NCI-H526 (cell line): ENCODE data around the gene CAPZB.

Source experiments
- DNase-seq, 2 experiments: peaks; one replicate each; lab custom pipeline; 2025; lab: John Stamatoyannopoulos, UW

Gene CAPZB

DNA sequence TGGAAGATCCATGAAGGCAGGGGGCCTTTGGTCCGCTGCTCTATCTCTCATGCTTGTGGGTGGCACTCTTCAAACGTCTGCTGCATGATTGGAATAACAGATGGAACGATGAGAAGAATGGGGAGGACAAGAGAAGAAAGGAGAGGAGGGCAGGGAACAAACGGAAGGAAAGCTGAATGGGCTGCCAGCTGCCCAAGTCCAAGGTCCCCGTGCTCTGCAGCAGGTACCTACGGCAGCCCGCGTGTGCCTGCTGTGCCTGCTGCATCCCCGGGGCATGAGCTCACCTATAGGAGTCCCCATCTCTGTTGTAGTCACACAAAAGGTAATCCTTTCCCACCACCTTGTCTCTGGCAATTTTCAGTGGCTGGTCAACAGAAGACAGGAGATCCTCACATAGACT lies 100.1 kb downstream of the CAPZB start:
- DNase-seq = no peak

DNA sequence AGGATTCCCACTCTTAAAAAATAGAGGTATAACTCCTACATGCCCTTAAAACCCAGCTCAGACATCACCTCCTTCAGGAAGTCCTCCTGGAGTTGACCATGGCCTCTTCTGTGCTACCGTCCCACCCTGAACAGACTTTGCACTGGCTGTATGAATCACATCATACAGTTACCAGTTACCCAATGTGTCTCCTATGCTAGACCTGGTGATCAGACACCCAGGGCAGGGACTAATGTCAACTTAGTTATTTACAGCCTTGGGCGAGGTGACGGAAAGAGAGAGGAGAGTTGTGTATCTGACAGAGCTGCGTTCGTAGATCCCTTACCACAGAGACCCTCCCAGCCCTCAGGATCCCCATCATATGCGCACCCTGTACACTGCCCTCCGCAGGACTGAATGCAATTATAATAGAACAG lies 100.6 kb downstream of the CAPZB start:
- no peak for DNase-seq

DNA sequence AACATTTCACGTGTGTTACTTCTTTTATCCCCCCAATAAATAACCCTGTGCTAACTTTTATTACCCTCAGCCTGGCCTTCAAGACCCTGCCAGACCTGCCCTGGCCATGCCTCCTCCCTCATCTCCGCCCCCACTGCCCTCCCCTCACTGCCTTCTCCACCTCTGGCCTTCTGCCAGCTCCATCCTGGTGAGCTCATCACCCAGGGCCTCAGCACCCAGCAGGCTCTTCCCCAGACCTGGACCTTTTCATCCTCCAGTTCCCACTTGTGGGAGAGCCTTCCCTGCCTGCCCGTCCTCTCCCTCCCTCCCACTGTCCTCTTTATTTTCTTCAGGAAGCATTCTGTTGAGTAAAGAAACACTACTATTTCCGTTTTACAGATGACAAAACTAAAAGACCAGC lies 101.2 kb downstream of the CAPZB start:
- DNase-seq = no peak

DNA sequence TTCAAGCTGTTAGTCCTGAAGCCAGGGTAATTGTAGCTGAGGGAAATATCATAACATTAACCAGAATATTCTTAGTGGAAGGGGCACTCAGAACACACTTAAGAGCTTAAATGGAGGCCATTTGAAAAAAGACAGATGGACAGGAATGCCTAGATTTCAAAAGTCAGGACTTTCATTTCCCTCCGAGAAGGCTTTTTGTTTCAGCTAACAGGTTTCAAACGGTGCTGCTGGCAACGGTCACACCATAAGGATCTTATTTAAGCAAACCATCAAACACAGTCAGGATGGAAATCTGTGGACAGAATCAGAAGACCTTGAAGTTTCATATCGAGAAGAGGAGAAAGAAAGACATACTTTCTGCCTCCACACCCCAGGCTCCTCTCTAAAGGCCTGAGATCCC lies 103.1 kb downstream of the CAPZB start:
- no peak for DNase-seq

DNA sequence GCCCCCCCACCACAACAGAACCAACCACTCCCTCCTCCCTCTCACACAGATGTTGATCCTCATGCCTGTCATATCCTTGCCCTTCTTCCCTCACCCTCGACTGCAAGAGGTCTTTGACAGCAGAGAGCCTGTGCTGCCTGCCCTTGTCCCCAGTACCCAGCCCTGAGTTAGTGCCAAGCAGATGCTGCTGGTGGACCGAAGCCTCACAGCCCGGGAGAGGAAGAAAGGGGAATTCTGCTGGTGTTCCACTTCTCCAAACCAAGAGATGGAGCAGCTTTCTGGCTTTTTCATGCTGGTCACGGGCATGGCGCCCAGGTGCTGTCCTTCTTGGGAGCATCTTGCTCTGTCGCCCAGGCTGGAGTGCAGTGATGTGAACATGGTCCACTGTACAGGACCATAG lies 104.1 kb downstream of the CAPZB start:
- DNase-seq = no peak

DNA sequence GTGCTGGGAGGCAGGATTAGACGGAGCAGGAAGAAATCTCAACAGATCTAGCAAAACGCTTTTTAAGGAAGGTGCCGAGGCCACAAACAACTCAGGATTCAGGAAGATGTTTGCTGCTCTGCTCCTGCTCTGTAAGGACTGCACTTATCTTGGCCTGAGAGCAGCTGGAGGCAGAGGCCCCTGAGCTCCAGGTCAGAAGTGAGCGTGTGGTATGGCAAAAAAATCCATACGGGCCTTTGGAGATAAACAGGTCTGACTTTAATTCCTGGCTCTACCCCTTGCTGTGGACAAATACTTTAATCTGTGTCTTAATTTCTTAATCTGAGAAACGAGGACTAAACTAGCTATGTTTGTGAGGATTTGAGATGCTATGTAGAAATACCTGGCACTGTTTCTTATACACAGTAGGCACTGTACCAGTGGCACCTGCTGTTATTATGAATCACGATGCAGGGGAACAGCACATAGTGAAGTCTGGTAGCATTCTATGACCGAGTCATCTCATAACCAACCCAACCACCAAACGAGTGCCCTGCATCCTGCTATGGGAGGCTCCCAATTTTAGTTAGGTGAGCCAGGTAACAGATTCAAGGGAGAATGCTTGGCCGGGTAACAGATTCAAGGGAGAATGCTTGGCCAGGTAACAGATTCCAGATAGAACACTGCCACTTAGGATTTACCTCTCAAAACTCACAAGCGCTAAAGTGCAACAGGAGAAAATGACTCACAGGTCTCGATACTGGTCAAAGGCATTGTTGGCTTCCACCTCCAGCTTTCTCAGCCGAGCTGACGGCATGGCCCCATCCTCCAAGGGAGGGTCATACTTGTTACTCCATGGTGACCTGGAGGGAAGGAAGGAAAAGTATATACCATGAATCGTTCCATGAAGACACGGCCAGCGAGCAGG lies 107.3 kb downstream of the CAPZB start:
- DNase-seq = no peak

DNA sequence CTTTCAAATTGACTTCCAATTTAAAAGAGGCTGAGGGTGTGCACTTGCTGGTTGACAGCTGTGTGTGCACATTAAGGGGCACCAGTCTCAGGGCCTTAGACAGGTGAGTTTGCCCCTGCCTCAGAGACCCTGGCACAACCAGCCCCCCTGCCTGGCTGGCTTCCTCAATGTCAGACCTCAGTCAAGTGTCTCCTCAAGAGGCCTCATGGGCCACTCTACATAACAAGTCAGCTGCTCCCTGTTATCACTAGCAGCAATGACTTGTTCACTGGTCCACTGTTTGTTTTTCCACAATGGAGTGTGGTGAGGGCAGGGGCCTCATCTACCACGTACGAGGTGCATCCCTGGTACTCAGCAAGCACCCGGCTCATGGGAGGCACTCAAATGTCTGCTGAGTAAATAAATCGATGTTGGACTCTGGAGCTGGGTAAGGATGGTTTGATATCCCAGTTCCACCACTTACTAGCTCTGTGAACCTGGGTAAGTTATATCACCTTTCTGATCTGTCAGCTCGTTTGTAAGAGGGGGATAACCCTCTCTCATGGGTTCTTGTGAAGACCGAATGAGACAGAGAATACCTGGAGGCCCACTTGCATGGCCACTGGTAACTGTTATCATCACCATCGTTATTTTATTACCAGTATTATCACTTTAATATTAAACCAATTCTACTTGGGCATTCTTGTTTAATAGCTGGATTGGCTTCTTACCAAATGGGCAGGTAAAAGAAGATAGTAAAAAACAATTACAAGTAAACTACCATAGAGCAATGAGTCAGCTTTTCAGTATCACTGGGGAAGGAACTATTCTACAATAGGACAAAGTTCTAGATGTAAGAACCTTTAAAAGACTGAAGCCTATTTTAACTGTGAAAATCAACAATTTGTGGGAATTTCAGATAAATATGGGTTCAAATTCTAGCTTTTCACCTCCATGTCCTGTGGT lies 108.6 kb downstream of the CAPZB start:
- DNase-seq = no peak

DNA sequence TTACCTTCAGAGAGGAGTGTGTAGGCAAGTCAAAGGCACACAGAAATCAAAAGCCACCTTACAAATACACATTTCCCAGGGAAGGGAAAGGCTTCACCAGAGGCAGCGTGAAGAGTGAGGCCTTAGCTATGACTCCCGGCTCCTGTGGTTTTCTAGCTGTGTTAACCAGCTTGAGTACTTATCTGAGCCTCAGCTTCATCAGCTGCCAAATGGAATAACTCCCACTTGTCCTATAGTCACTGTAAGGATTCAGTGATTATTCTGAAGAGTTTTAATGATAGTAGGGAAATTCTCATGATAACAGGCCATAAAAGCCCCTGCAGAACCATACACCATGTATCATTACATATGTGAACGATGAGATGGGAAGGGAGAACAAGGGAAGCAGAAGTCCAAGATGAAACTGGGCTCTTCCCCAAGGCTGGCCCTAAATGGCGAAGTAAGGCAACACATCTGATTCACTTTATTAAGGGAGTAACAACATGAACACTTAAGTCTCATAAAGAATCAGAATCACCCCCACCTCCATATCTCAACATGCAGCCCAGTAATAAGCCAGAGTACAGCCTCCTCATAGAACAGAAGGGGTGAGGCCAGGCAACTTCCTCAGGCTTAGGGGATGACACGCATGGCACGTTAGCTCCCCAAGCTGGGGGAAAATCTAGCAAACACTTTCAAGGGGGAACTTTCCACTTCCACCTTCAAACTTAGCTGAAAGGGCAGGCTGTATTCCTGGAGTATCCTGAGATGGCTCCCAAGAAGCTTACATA lies 109.5 kb downstream of the CAPZB start:
- DNase-seq = no peak

DNA sequence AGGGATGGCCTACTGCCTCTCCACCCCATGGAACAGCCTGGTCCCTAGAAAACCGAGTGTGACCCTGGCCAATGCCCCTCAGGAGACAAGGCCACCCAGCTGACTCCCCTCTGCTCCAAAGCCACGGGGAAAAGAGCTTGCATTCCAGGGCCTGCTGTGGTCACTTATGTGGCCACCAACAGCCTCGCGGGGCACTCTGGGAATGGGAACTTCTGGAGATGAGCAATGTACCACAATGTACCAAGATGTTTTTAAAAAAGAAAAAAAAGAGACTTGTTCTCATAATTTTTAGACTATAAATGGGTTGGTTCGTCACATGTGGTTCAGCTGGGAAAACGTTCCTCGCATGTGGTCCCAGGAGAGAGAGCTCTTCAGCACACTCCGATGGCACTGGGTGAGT lies 110.4 kb downstream of the CAPZB start:
- DNase-seq = no peak

DNA sequence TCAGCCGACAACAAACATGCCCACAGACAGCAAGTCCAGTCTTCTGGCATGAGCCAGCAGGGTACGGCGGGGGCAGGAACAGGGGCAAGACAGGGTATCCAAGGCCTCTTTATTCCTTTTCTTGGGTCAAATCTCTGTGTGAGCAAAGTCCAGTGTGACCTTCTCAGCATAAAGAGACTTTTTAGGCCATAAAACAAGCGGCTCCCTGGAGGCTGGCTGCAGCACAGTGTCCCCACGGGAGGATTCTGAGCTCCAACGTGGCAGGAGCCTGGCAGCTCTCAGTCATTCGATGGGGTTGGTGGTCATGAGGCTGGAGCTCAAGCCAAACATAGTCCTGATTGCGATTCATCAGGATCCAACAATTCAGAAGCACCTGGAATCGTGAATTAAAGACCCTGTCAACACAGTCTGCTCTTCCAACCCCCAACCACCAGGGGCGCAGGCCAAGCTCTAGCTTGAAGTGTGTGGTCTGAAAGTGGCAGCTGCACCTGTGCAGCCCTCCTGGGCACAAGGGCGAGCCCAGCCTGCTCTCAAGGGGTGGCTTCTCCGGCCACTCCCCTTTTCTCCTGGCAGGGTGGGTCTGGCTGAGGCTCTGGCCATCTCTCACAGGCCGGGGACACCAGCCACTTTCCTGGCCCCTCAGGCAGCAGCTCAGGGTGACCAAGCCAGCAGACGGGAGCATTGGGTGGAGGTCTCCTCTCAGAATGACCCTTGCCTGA lies 111.1 kb downstream of the CAPZB start:
- no peak for DNase-seq

DNA sequence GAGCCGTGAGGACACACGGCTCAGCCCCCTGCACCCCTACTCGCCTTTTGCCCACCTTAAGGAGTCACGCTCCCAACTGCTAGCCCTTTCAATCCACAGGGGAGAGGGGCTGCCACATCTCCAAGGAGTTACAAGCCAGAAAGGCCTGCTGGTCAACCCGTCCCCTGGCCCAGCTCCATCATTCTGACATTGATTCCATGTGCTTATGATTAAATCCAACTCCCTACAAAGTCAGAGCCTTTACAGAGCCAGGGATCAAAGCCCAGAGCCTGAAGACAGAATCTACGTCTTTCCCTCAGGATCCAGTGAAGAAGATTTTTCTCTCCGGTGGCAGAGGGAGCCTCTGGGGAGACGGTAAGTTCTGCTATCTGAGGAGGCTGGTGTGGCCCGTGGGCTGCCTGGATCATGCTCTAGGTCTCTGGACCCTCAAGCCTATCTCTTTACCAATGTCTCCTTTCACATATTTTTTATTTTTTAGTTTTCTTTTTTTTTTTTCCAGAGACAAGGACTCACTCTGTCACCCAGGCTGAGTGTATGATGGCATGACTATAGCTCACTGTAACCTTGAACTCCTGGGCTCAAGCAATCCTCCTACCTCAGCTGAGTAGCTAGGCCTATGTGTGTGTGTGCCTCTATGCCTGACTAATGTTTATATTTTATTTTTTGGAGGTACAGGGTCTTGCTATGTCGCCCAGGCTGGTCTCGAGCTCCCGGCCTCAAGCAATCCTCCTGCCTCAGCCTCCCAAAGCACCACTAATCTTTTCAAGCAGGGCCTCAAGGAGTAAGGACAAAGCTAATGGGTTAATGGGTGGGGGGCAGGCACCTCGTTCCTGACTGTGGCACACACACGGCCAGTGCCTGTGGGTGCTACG lies 111.9 kb downstream of the CAPZB start:
- DNase-seq = no peak

DNA sequence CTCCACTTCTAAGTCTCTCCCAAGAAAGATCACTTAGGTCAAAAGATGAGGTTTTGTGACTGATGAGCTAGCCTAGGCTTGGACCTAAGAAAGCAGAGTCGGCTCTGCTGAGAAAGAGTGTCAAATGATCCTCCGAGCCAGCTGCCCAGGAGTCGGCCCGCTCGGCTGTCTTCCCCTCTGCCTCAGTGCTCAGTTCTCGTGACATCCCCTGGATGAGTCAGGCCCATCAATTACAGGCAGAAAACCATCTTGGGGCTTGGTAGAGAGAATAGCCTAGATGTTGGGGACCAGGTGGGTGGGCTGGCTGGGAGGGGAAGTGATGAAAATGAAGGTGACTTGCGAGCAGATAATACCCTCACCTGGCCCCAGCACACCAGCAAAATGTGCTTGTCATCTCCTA lies 112.7 kb downstream of the CAPZB start:
- DNase-seq = no peak

DNA sequence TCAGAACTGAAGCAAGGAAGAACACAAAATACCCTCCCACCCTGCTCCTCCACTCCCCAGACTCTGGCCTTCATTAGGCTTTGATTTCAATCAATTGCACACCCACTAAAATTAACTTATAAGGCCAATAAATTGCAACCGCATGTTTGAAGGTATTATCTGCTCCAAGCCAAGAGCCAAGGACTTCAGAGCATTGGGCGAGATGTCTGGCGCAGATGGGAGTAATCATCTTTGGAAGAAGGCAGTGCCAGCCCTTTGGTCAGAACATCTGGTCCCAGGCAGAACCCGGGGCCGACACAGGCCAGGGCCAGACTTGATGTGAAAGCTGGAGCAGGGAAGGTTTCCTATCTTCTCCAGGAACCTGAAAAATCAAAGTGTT lies 113.2 kb downstream of the CAPZB start:
- DNase-seq = no peak

DNA sequence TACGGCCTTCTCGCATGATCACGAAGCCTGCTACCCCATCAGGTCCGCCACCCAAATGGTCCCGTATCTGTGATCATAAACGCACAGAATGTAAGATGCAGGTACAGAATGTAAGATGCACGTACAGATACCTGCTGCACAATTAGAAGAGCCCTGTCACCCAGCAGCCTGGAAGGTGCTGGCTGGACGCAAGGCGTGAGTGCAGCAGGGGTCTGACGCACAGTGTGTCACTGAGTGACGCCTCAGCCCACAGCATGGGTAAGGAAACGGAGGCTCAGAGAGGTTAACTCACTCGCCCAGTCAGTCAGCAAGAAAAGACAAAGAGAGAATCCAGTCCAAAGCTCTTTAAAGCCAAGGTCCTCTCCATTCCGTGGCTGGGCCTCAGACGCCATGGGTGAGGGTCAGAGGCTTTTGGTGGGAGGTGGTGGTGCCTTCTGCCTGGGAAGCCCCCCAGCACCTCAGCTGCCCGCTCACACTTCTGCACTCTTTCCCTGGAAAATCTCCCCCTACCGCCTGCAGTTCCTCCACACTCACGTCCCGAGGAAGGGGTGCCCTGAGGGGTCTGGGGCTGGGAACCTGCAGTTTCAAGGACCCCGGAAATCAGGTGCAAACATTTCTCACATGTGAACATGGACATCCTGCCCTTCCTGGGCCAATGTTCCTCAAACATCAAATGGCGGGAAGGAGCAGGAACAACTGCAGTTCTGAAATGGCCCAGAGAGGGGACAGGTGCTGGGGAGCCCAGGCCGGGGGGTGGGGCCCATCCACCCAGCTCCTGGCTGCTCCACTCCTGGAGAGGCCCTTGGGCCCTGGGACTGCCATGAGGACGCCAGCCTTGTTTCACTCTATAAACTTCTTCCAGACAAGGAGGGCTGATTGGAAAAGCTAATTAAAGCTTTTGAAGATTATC lies 113.9 kb downstream of the CAPZB start:
- no peak for DNase-seq

DNA sequence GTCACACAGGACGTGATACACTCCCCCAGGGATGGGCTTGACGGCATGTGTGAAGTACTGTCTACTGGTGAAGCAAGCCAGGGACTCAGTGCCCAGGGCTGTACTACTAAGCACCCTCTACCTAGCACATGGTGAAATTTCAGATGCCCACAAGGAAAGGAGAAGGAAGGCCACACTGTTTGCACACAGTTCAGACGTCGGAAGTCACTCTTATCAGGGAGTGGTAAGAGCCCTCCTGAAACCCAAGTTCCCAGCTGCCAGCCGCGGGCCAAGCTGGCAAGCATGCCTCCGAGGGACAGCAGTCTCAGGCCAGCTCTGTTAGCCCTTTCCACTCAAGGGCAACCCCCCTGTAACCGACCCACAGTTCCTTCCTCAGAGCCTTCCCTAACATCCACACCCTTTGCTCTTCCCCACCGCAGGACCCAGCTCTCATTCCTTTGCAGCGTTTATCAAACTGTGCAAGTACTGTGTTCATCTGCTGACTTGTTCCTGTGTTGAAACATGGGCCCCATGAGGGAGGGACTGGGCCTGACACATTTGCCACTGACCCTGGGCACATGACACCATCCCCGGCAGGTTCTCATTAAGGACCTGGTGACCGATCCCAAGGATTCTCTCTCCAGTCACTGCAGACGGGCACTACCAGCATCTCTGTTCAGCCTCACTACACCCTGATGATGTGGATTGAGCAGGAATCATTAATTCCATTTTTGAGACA lies 114.7 kb downstream of the CAPZB start:
- DNase-seq = no peak

DNA sequence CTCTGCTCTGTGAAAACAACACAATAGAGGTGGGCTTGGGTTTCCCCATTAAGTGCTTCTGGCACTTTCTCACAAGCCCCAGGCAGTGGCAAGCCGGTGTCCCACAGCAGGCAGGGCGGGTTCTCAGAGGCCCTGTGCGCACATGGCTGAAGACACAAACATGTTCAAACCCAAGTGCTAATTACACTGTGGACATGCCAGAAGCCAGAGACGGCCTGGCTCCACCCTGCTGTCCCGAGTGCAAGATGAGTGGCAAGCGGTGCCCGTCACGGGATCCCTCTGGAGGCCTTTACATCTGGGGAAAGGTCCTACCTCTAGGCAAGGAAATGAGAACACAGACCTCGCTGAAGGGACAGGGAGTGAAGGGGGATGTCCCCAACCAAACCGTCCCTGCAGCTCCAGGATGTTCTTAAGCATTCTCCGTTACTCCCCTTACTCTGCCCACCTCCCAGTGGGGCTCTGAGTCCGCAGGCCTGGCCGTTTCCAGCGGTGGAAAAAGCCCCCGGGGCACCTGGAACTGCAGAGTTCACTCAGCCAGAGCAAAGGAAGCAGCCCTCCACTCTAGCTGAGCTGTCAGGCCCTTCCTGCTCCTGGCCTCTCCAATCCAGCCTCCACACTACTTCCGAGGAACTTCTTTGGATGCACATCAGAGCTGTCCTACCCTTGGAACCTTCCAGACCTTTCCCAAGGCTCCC lies 115.8 kb downstream of the CAPZB start:
- DNase-seq = no peak

DNA sequence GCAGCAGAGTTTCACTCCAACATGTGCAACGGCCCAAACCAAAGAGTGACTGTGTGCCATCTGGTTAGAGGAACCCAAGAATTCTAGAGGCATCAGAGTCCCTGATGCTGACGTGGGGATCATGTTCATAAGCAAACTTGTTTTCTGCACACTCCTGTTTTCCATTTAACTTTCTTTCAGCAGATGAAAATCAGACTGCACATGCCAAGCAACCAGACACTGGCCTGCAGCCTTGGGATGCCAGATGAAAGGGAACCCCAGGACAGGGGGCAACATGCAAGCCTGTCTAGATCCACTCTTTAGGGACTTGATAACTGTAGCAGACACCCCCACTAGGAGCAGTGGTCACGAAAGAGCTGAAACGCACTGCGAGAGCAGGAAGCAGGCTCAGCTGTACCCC lies 116.4 kb downstream of the CAPZB start:
- no peak for DNase-seq

DNA sequence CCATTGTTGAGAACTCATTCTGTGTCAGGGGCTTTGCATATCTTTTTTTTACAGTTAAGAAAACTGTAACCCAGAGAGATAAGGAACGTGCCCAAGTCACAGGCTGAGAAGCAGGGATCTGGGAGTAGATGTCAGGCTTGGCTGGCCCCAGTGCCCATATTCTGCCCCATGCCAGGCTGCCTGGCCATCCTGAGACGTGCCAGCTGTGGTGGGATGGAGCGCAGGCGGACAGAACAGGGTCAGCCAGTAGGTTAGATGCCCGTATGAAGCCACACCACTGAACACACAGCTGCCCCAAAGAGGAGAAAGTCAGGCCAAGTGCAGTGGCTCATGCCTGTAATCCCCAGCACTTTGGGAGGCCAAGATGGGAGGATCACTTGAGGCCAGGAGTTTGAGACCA lies 117.3 kb downstream of the CAPZB start:
- DNase-seq = no peak
